Testis (tissue), 3 donors: Measurements from ENCODE around the gene NAT8L. TPM values are rescaled to one million over a fixed set of nuclear protein-coding genes. Genes with fewer than 3 reads are reported as not detected.

Experiments
- DNase-seq: peaks from one replicate; pipeline ENCODE4 v3.0.0-alpha.2; 2019
- H3K27ac ChIP-seq, 2 donors: fragments of 200-600 bp; sonication (generic); one replicate each; pipeline ENCODE4 v1.5.1; 2019
- H3K27me3 ChIP-seq: fragments of 200-600 bp; sonication (generic); one replicate; pipeline ENCODE4 v1.5.1; 2019
- H3K36me3 ChIP-seq: fragments of 200-600 bp; sonication (generic); one replicate; pipeline ENCODE4 v1.5.1; 2017; ENCODE audit warnings: low read depth; ENCODE audit errors: missing control alignments
- H3K4me1 ChIP-seq: fragments of 200-600 bp; sonication (generic); one replicate; pipeline ENCODE4 v1.5.1; 2019
- H3K4me3 ChIP-seq, 2 donors: fragments of 200-600 bp; sonication (generic); one replicate each; pipeline ENCODE4 v1.5.1; 2017 to 2019
- H3K9me3 ChIP-seq: fragments of 200-600 bp; sonication (generic); one replicate; pipeline ENCODE4 v1.5.1; 2017
- POLR2A ChIP-seq: fragments of 450-650 bp; IDR thresholded peaks from one replicate; pipeline ENCODE4 v1.6.1; 2017; ENCODE audit warnings: antibody characterized with exemption, mild to moderate bottlenecking, moderate library complexity
- WGBS, 2 donors: methylation state at CpG; one replicate each; pipeline ENCODE4 v1.1.5; 2018; 5-methylcytosine and 5-hydroxymethylcytosine counted together
- intact Hi-C: fragments of 100-400 bp; cut with DNase I; formaldehyde crosslinking; loops from one replicate; pipeline ENCODE4 v1.15.1; 2023; ENCODE audit warnings: low total_unique reads
- polyA plus RNA-seq: library from polyadenylated mRNA; stranded (reverse); fragments of 350-450 nt; fragmentation: Illumina TruSeq; extraction: RNeasy Lipid Tissue Mini Kit (QIAGEN cat#74804); gene quantifications from one replicate; pipeline ENCODE4 v1.2.3, GENCODE V29; 2014; ENCODE audit warnings: low read depth, low replicate concordance; ENCODE audit not compliant: insufficient read depth
- total RNA-seq, 2 donors: library from RNA; depleted of rRNA; stranded (reverse); fragments of >200 nt; gene quantifications; one replicate each; pipeline ENCODE4 v1.2.3, GENCODE V29; 2016
- TF ChIP-seq, protein P1 (sequence below), 3 experiments: fragments of 450-650 bp in 2 of 3; fragments of 200-600 bp in 1 of 3; sonication (generic) in 1 of 3; IDR thresholded peaks; one replicate each; pipeline ENCODE4 v1.5.1; 2016 to 2019; ENCODE audit warnings: antibody characterized with exemption in 3 of 3, mild to moderate bottlenecking in 2 of 3, moderate library complexity in 1 of 3

The NAT8L gene
- total and polyA plus RNA-seq, 3 donors from 2014 or later: 36.6 to 82.9 (median 56.6) TPM

DNA sequence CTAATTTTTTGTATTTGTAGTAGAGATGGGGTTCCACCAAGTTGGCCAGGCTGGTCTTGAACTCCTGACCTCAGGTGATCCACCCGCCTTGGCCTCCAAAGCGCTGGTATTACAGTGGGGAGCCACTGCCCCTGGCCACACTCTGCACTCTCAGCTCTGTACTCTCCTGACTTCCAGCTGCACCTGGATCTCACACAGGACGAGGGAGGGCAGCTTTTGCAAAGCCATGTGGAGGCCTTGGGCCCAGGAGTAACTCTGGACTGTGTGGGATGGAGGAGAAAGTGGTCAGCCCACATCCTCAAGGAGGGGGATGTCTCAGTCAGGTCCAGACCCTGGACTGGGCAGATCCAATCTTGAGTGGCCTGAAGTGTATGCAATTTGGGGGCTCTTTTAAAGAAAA is 23.0 kb downstream of the NAT8L start:
- H3K27me3 ChIP-seq: no peaks in the 10 kb centered on the region
- TF ChIP-seq, protein P1, sequence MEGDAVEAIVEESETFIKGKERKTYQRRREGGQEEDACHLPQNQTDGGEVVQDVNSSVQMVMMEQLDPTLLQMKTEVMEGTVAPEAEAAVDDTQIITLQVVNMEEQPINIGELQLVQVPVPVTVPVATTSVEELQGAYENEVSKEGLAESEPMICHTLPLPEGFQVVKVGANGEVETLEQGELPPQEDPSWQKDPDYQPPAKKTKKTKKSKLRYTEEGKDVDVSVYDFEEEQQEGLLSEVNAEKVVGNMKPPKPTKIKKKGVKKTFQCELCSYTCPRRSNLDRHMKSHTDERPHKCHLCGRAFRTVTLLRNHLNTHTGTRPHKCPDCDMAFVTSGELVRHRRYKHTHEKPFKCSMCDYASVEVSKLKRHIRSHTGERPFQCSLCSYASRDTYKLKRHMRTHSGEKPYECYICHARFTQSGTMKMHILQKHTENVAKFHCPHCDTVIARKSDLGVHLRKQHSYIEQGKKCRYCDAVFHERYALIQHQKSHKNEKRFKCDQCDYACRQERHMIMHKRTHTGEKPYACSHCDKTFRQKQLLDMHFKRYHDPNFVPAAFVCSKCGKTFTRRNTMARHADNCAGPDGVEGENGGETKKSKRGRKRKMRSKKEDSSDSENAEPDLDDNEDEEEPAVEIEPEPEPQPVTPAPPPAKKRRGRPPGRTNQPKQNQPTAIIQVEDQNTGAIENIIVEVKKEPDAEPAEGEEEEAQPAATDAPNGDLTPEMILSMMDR (IDR thresholded peaks at IDR 0.05): no peak
- no peak for TF ChIP-seq POLR2A
- H3K27ac ChIP-seq: no peak overlapping the region
- no peaks in the 10 kb centered on the region for H3K36me3 ChIP-seq
- WGBS, 2 donors: 80 to 97% methylated on average over 1 to 3 of the region's 3 CpGs
- no peaks in the 10 kb centered on the region for H3K4me1 ChIP-seq
- H3K4me3 ChIP-seq: no peak overlapping the region
- H3K9me3 ChIP-seq: no peaks in the 10 kb centered on the region
- DNase-seq: no peak
- intact Hi-C loops: no loop called here

DNA sequence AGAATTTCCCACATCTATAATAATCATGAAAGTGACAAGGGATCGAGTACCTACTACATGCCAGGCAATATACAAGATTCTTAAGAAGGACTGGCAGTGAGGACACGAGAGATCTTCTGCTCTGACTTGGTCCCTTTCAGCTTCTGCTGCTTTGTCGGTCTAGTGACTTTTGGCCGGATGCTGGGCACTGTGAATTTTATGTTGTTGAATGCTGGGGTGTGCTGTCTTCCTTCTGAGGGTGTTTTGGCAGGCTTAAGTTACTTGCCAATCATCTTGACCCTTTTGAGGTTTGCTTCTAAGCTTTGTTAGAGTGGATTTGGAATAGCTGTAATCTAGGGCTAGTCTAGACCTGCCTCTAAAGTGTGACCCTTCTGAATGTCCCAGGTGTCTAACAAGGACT is 23.5 kb downstream of the NAT8L start:
- WGBS, 2 donors: 94 to 95% methylated on average over 4 of the region's 4 CpGs
- no peak overlapping the region for H3K4me3 ChIP-seq
- no peaks in the 10 kb centered on the region for H3K9me3 ChIP-seq
- H3K4me1 ChIP-seq: no peaks in the 10 kb centered on the region
- H3K36me3 ChIP-seq: no peaks in the 10 kb centered on the region
- DNase-seq: no peak
- TF ChIP-seq, protein P1 (IDR thresholded peaks at IDR 0.05): no peak
- TF ChIP-seq POLR2A: no peak
- no peak overlapping the region for H3K27ac ChIP-seq
- intact Hi-C loops: no loop called here
- H3K27me3 ChIP-seq: no peaks in the 10 kb centered on the region

DNA sequence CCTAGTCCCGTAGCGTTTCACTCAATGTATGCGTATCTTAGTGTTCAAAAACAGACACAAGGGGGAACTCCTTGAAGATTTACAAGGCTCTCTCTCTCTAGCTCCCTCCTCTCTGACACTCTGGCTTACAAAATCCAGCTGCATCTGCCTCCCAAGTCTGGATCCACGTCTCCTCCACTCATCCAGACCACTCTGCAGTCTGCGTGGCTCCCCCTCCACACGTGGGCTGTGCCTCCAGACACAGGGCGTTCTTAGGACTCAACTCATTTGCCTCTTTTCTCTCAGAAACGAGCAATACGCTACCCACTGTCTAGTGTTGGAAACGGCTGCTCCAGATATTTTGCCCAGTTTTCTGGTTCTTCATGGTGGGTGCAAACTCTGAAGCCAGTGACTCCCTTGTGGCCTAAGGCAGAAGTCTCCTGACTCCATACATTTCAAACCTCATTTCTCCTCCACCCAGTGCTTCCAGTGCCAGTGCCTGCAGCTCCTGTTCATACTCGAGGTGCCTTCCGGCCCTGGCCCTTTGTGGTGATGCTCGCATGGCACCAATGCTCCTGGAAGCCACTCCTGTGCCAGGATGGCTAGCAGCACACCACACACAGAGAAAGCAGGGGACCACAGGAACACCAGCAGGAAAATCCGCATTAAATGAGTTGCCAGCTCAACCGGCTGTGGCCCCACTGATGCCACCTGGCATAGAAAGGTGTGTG is 24.1 kb downstream of the NAT8L start:
- Histone ChIP-seq H3K9me3 (no peaks in the 10 kb centered on the region), H3K36me3 (no peaks in the 10 kb centered on the region), H3K27ac (no peak overlapping the region), H3K4me3 (no peak overlapping the region), H3K4me1 (no peaks in the 10 kb centered on the region), H3K27me3 (no peaks in the 10 kb centered on the region)
- intact Hi-C loops: no loop called here
- TF ChIP-seq POLR2A: no peak
- TF ChIP-seq, protein P1 (IDR thresholded peaks at IDR 0.05): no peak
- WGBS, 2 donors: 77 to 87% methylated on average over 14 to 15 of the region's 15 CpGs
- peak; percentile 13 for DNase-seq

DNA sequence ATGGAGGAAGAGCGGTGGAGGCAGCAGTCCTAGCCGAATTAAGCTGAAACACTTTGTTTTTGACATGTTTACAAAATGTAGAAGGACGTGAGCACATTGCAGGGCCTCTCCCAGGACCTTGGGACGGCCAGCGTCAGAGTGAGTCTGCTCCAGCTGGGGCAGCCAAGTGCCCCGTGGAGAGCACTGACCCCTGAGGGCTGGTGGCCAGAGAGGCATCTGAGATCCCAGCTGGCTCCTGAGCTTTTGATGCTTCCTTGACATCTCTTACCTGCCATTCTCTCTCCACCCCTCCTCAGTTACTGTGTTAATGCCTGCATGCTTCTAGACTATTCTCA is 24.7 kb downstream of the NAT8L start:
- intact Hi-C loops: no loop called here
- Histone ChIP-seq H3K27me3 (no peaks in the 10 kb centered on the region), H3K27ac (no peak overlapping the region), H3K9me3 (no peaks in the 10 kb centered on the region), H3K4me1 (no peaks in the 10 kb centered on the region), H3K36me3 (no peaks in the 10 kb centered on the region), H3K4me3 (no peak overlapping the region)
- peak; percentile 10 for DNase-seq
- 80 to 87% methylated on average over 1 to 6 of the region's 6 CpGs for WGBS, 2 donors
- TF ChIP-seq POLR2A: no peak
- TF ChIP-seq, protein P1 (IDR thresholded peaks at IDR 0.05): no peak

DNA sequence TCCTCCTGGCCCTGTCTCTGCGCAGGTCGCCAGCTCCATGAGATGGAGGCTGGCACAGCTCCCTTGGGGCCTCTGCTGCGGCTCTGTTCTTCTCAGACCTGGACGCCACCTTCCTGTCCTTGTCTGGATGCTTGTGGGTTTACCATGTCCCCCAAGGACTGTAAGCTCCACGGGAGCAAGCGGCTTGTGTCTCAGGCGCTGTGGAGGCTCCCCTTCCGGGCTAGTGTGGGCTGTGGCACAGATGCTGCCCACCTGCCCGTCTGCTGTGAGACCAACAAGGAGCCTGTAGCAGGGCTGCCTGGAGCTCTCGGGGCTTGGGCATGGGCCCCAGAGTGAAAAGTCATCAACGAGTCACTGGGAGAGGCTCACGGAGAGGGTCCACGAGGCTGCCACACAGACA is 25.2 kb downstream of the NAT8L start:
- peak; percentile 11 for DNase-seq
- Histone ChIP-seq H3K27me3 (no peaks in the 10 kb centered on the region), H3K36me3 (no peaks in the 10 kb centered on the region), H3K9me3 (no peaks in the 10 kb centered on the region), H3K27ac (no peak overlapping the region), H3K4me3 (no peak overlapping the region), H3K4me1 (no peaks in the 10 kb centered on the region)
- TF ChIP-seq POLR2A: no peak
- TF ChIP-seq, protein P1 (IDR thresholded peaks at IDR 0.05): no peak
- 95 to 96% methylated on average over 11 to 13 of the region's 13 CpGs for WGBS, 2 donors
- intact Hi-C loops: no loop called here
